ENCODE measurements around the gene MXI1. TPM values are rescaled to one million over a fixed set of nuclear protein-coding genes. Genes with fewer than 3 reads are reported as not detected.

MXI1 gene
- total RNA-seq, 2 donors from 2014 or later, result 31.3 to 55.4 TPM

GRCh38 chr10:110259317-110259716 is 51.9 kb downstream of the MXI1 start:
- no peak overlapping the region for H3K9ac ChIP-seq (ENCODE audit: extremely low read depth, low read length, poor library complexity, severe bottlenecking)
- no peaks in the 10 kb centered on the region for H3K4me1 Mint-ChIP-seq
- no peak overlapping the region for H3K27ac ChIP-seq (ENCODE audit: low read depth, low read length)

DNA sequence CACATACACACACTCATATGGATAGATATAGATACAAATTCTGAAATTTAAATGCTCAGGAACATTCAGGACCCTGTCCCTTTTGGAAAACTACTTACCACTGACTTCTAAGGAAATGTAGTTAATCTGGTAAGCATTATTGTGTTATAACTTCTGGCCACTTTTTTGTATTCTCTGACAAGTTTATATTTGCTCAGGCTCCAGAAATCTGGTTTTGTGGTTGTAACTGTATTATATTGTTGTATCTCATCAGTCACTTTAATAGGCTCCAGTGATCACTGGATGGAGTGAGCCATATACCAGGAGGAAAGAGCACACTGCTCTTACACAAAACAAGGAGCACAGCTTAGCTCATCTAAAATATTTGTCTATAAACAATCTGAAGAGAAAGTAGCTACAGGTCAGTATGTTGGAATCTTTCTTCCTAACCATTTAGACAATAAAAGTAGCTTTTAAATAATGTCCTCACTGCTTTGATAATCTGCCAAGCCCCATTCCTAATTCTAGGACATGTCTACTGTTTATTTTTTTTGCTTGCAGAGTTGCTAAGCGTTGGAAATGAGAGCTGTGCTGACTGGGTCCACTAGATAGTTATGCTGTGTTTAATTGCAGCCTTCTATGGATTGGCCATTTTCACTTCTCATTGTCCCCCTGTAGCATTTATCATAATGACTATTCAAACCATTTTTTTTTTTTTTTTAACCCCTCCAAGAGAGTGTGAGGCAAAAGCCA is 53.5 kb downstream of the MXI1 start:
- peaks cover 5% of the 10 kb centered on the region for H3K9me3 ChIP-seq (ENCODE audit: control insufficient read depth, low read length)
- no peaks in the 10 kb centered on the region for H3K4me1 ChIP-seq (ENCODE audit: control insufficient read depth, insufficient read depth, low read length)
- Mint-ChIP-seq H3K9me3 (peaks cover 1% of the 10 kb centered on the region), H3K36me3 (ENCODE audit: low read depth) (peaks cover 7% of the 10 kb centered on the region), H3K4me1 (peaks cover 6% of the 10 kb centered on the region), H3K27me3 (ENCODE audit: insufficient read depth) (no peaks in the 10 kb centered on the region), H3K4me3 (no peak overlapping the region), H3K27ac (no peak overlapping the region)
- no peak for DNase-seq
- H3K27me3 ChIP-seq (ENCODE audit: control insufficient read depth, insufficient read depth, low read length, poor library complexity, severe bottlenecking), result no peaks in the 10 kb centered on the region
- 90 to 100% methylated on average over 1 of the region's 1 CpG for WGBS, 2 experiments (ENCODE audit: insufficient coverage in 1 of 2, insufficient read length in 1 of 2)
- no peak overlapping the region for H3K4me3 ChIP-seq (ENCODE audit: low read length)
- H3K36me3 ChIP-seq (ENCODE audit: control insufficient read depth, insufficient read depth, low read length), result peaks cover 6% of the 10 kb centered on the region
- TF ChIP-seq CTCF (conservative IDR thresholded peaks at IDR 0.05), result no peak
- no peak overlapping the region for H3K27ac ChIP-seq (ENCODE audit: low read depth, low read length)
- H3K9ac ChIP-seq (ENCODE audit: extremely low read depth, low read length, poor library complexity, severe bottlenecking), result no peak overlapping the region

More at GRCh38 chr10:110259317-110259716, 51.9 kb downstream of the MXI1 start:
- peaks cover 12% of the 10 kb centered on the region for H3K36me3 ChIP-seq (ENCODE audit: control insufficient read depth, insufficient read depth, low read length)
- no peaks in the 10 kb centered on the region for H3K27me3 ChIP-seq (ENCODE audit: control insufficient read depth, insufficient read depth, low read length, poor library complexity, severe bottlenecking)
- DNase-seq, result no peak
- peaks cover 7% of the 10 kb centered on the region for H3K9me3 Mint-ChIP-seq
- H3K36me3 Mint-ChIP-seq (ENCODE audit: low read depth), result peaks cover 22% of the 10 kb centered on the region
- H3K27me3 Mint-ChIP-seq (ENCODE audit: insufficient read depth), result no peaks in the 10 kb centered on the region
- no peak for TF ChIP-seq CTCF (conservative IDR thresholded peaks at IDR 0.05)
- H3K4me1 ChIP-seq (ENCODE audit: control insufficient read depth, insufficient read depth, low read length), result no peaks in the 10 kb centered on the region
- no peak overlapping the region for H3K4me3 Mint-ChIP-seq
- peaks cover 13% of the 10 kb centered on the region for H3K9me3 ChIP-seq (ENCODE audit: control insufficient read depth, low read length)
- no peak overlapping the region for H3K27ac Mint-ChIP-seq
- no peak overlapping the region for H3K4me3 ChIP-seq (ENCODE audit: low read length)

GRCh38 chr10:110263164-110263563 is 55.8 kb downstream of the MXI1 start:
- Mint-ChIP-seq H3K4me1 (peaks cover 6% of the 10 kb centered on the region), H3K36me3 (ENCODE audit: low read depth) (no peaks in the 10 kb centered on the region), H3K27ac (no peak overlapping the region), H3K4me3 (no peak overlapping the region), H3K9me3 (no peaks in the 10 kb centered on the region), H3K27me3 (ENCODE audit: insufficient read depth) (no peaks in the 10 kb centered on the region)
- H3K27ac ChIP-seq (ENCODE audit: low read depth, low read length), result no peak overlapping the region
- H3K27me3 ChIP-seq (ENCODE audit: control insufficient read depth, insufficient read depth, low read length, poor library complexity, severe bottlenecking), result no peaks in the 10 kb centered on the region
- H3K36me3 ChIP-seq (ENCODE audit: control insufficient read depth, insufficient read depth, low read length), result no peaks in the 10 kb centered on the region
- no peak overlapping the region for H3K4me3 ChIP-seq (ENCODE audit: low read length)
- no peaks in the 10 kb centered on the region for H3K4me1 ChIP-seq (ENCODE audit: control insufficient read depth, insufficient read depth, low read length)
- no peaks in the 10 kb centered on the region for H3K9me3 ChIP-seq (ENCODE audit: control insufficient read depth, low read length)
- no peak overlapping the region for H3K9ac ChIP-seq (ENCODE audit: extremely low read depth, low read length, poor library complexity, severe bottlenecking)
- no peak for TF ChIP-seq CTCF (conservative IDR thresholded peaks at IDR 0.05)
- no peak for DNase-seq
- WGBS, 2 experiments (ENCODE audit: insufficient coverage in 1 of 2, insufficient read length in 1 of 2), result 100% methylated on average over 1 of the region's 1 CpG; no CpG with 5 or more reads in 1 of the 2 experiments
